ENCODE data around the gene HNMT.

DNA sequence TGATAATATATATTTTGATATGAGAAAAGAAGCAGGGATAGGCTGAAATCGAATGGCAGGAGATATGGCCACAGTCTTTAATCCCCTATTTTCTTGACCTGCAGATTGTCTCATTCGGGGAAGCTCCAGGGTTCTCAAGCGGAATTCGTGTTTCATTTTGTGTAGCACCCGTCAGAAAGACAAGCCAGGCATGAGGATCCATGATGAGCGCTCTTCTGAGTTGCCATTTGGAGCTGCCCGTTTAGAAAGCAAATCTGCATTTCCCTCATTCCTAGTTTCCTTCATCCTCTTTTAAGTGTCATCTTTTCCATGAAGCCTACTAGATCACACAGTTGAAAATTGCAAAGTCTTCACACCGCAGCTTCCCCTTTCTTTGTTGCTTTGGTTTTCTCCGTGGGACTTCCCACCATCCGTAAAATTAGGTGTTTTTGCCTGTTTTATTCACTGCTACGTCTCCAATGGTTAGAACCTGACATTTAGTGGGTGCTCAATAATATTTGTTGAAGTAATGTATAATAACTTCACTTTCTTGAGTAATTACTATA is 16.9 kb downstream of the HNMT start:
- TF ChIP-seq POLR2A (IDR thresholded peaks at IDR 0.05) = no peak
- TF ChIP-seq, protein P1, sequence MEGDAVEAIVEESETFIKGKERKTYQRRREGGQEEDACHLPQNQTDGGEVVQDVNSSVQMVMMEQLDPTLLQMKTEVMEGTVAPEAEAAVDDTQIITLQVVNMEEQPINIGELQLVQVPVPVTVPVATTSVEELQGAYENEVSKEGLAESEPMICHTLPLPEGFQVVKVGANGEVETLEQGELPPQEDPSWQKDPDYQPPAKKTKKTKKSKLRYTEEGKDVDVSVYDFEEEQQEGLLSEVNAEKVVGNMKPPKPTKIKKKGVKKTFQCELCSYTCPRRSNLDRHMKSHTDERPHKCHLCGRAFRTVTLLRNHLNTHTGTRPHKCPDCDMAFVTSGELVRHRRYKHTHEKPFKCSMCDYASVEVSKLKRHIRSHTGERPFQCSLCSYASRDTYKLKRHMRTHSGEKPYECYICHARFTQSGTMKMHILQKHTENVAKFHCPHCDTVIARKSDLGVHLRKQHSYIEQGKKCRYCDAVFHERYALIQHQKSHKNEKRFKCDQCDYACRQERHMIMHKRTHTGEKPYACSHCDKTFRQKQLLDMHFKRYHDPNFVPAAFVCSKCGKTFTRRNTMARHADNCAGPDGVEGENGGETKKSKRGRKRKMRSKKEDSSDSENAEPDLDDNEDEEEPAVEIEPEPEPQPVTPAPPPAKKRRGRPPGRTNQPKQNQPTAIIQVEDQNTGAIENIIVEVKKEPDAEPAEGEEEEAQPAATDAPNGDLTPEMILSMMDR (IDR thresholded peaks at IDR 0.05) = no peak

Data from thyroid gland (tissue), 4 donors.